ENCODE measurements around the gene MRPS27. TPM values are rescaled to one million over a fixed set of nuclear protein-coding genes. Genes with fewer than 3 reads are reported as not detected.
A peak's percentile ranks its signal among the peaks of the same experiment; 100 is the strongest.

Gene MRPS27
- total and polyA plus RNA-seq, 2 of the 13 experiments (the other 11 are each of a cell fraction or from before 2014, with no cell fraction given): 71.8 to 115 TPM

- in situ Hi-C loops (cut with HindIII; ENCODE audit: extremely low pct_ligation_motif_present, low pct_unique_long_range_greater_than_20kb) (no loop called here), intact Hi-C loops (cut with micrococcal nuclease; ENCODE audit: unreplicated experiment) (no loop called here)
- Histone ChIP-seq H3K27ac (ENCODE audit: extremely low read length, insufficient read depth, low read length) (no peak overlapping the region), H3K4me2 (ENCODE audit: low read depth, low read length) (no peak overlapping the region), H3K9me3 (ENCODE audit: low read length) (no peaks in the 10 kb centered on the region), H4K20me1 (ENCODE audit: insufficient read depth, low read length) (no peaks in the 10 kb centered on the region), H3K9ac (ENCODE audit: insufficient read depth, low read depth, low read length) (no peak overlapping the region), H3K36me3 (replicated peaks in 1 of 2; ENCODE audit: control insufficient read depth in 1 of 2, insufficient read depth in 2 of 2, low read length in 2 of 2) (no peaks in the 10 kb centered on the region; a peak in 1 of 5 replicates), H2AFZ (ENCODE audit: low read length) (no peak overlapping the region), H3K27me3 (ENCODE audit: control insufficient read depth in 1 of 2, insufficient read depth in 2 of 2, low read length in 2 of 2) (no peaks in the 10 kb centered on the region), H3K4me1 (ENCODE audit: insufficient read depth, low read length) (peaks cover 63% of the 10 kb centered on the region), H3K79me2 (ENCODE audit: insufficient read depth, low read length) (peaks cover 11% of the 10 kb centered on the region), H3K4me3 (replicated peaks in 1 of 3; ENCODE audit: insufficient read depth in 1 of 3, low read depth in 2 of 3, low read length in 3 of 3) (no peak overlapping the region)
- ATAC-seq: no peak
- POLR2A ChIA-PET: interaction anchor here (0.6 to 1.2 kb wide), 2 partner anchors 60 to 459 kb away, joined by 3 to 5 read pairs; no protein-coding TSS in a partner anchor
- CTCF ChIA-PET (ENCODE audit: low intra/inter-chr PET ratio, low total read pairs): no interaction called here
- TF ChIP-seq SALL1 (CRISPR knock-in tag; IDR thresholded peaks at IDR 0.05): no peak
- TF ChIP-seq FOSL2 (CRISPR knock-in tag; IDR thresholded peaks at IDR 0.05): peak; percentile 71
- BruUV-seq (replicated peaks): no TSS peak
- no peak for DNase-seq (ENCODE audit: low spot score)
- FAIRE-seq: no peak
- whole genome bisulfite sequencing (ENCODE audit: low lambda C conversion rate): 80% methylated on average over 2 of the region's 2 CpGs
Measured at GRCh38 chr5:72248410-72248981, 71.5 kb downstream of the MRPS27 start.

- Histone ChIP-seq H3K79me2 (ENCODE audit: insufficient read depth, low read length) (peaks cover 15% of the 10 kb centered on the region), H3K4me2 (ENCODE audit: low read depth, low read length) (no peak overlapping the region), H2AFZ (ENCODE audit: low read length) (no peak overlapping the region), H3K9ac (ENCODE audit: insufficient read depth, low read depth, low read length) (no peak overlapping the region), H3K27ac (ENCODE audit: extremely low read length, insufficient read depth, low read length) (no peak overlapping the region), H3K9me3 (ENCODE audit: low read length) (no peaks in the 10 kb centered on the region), H3K4me1 (ENCODE audit: insufficient read depth, low read length) (peaks cover 66% of the 10 kb centered on the region), H3K4me3 (replicated peaks in 1 of 3; ENCODE audit: insufficient read depth in 1 of 3, low read depth in 2 of 3, low read length in 3 of 3) (no peak overlapping the region), H3K27me3 (ENCODE audit: control insufficient read depth in 1 of 2, insufficient read depth in 2 of 2, low read length in 2 of 2) (no peaks in the 10 kb centered on the region), H3K36me3 (replicated peaks in 1 of 2; ENCODE audit: control insufficient read depth in 1 of 2, insufficient read depth in 2 of 2, low read length in 2 of 2) (no peaks in the 10 kb centered on the region), H4K20me1 (ENCODE audit: insufficient read depth, low read length) (peaks cover 2% of the 10 kb centered on the region; the same call in 1 of the 2 replicates)
- in situ Hi-C loops (cut with HindIII; ENCODE audit: extremely low pct_ligation_motif_present, low pct_unique_long_range_greater_than_20kb): no loop called here
- ChIA-PET CTCF (ENCODE audit: low intra/inter-chr PET ratio, low total read pairs) (no interaction called here), POLR2A (interaction anchor here (1.5 kb wide), 1 partner anchor 61 kb away, joined by 3 read pairs; no protein-coding TSS in a partner anchor)
- FAIRE-seq (no peak), DNase-seq (ENCODE audit: low spot score) (no peak), ATAC-seq (no peak)
- intact Hi-C loops (cut with micrococcal nuclease; ENCODE audit: unreplicated experiment): loop anchor here (2.0 kb wide), 1 partner anchor 50 kb away; no protein-coding TSS in a partner anchor
- BruUV-seq (replicated peaks): no TSS peak
- WGBS (ENCODE audit: low lambda C conversion rate): 91% methylated on average over 4 of the region's 4 CpGs
- TF ChIP-seq REST (IDR thresholded peaks at IDR 0.05; ENCODE audit: borderline replicate concordance in 1 of 2, low read depth in 1 of 2, low read length in 2 of 2) (no peak), CENPX (CRISPR knock-in tag; IDR thresholded peaks at IDR 0.05) (no peak), GTF2F1 (IDR thresholded peaks at IDR 0.05; ENCODE audit: low read length) (no peak), ZNF597 (CRISPR knock-in tag; IDR thresholded peaks at IDR 0.05) (no peak), ZNF619 (CRISPR knock-in tag; IDR thresholded peaks at IDR 0.05) (no peak), EHMT2 (IDR thresholded peaks at IDR 0.05; ENCODE audit: borderline replicate concordance, low read depth, low read length) (no peak), ZKSCAN1 (IDR thresholded peaks at IDR 0.05; ENCODE audit: low read length) (no peak), ZNF562 (CRISPR knock-in tag; IDR thresholded peaks at IDR 0.05; ENCODE audit: borderline replicate concordance) (no peak), ZNF275 (CRISPR knock-in tag; IDR thresholded peaks at IDR 0.05; ENCODE audit: borderline replicate concordance) (no peak), WIZ (CRISPR knock-in tag; IDR thresholded peaks at IDR 0.05) (no peak)
Measured at GRCh38 chr5:72246954-72247442, 73.0 kb downstream of the MRPS27 start.

All from HepG2 (cell line).